ENCODE results near the gene MUC5AC. TPM values are rescaled to one million over a fixed set of nuclear protein-coding genes. Genes with fewer than 3 reads are reported as not detected.
"Not testable (repeated sequence)": the region's sequence is repeated elsewhere in the genome, so short reads cannot be mapped to it uniquely, and the experiment has no call there.

MUC5AC gene
- total RNA-seq, 2 experiments from 2014 or later = not detected

- ATAC-seq = no peak
- Mint-ChIP-seq H3K36me3 (ENCODE audit: low read depth) (no peaks in the 10 kb centered on the region), H3K9me3 (peaks cover 25% of the 10 kb centered on the region), H3K4me3 (no peak overlapping the region), H3K27ac (no peak overlapping the region), H3K4me1 (ENCODE audit: low read depth) (no peaks in the 10 kb centered on the region), H3K27me3 (peaks cover 7% of the 10 kb centered on the region)
- no peak for TF ChIP-seq CTCF (IDR thresholded peaks at IDR 0.05)
- POLR2A ChIA-PET = no interaction called here
- CTCF ChIA-PET = interaction anchor here (2.4 kb wide), 1 partner anchor 9 kb away, joined by 7 read pairs; no protein-coding TSS in a partner anchor
- intact Hi-C loops (cut with micrococcal nuclease) = no loop called here
- DNase-seq = no peak
These were observed 54.1 kb downstream of the MUC5AC start for GRCh38 chr11:1211838-1212237.

- POLR2A ChIA-PET; H3K36me3 Mint-ChIP-seq (ENCODE audit: low read depth); H3K4me1 Mint-ChIP-seq (ENCODE audit: low read depth); intact Hi-C loops (cut with micrococcal nuclease); CTCF ChIA-PET; ATAC-seq; H3K27ac Mint-ChIP-seq; H3K27me3 Mint-ChIP-seq; H3K4me3 Mint-ChIP-seq; DNase-seq: not testable (repeated sequence)
- peaks cover 20% of the 10 kb centered on the region for H3K9me3 Mint-ChIP-seq
These were observed 58.1 kb downstream of the MUC5AC start for GRCh38 chr11:1215826-1216225.

DNA sequence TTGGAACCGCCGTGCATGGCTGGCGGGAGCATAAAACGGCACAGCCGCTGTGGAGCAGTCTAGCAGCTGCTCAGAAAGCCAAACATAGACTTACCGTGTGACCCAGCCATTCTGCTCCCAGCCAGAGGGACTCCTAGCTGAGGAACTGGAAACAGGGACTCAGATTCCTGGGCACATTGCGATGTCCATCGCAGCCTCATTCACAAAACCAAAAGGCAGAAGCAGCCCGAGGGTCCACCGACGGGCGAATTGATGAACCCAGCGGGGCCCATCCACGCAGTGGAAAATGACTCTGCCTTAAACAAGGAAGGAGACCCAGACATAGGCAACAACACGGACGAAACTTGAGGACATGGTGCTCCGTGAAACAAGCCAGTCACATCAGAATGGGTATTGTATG lies 59.4 kb downstream of the MUC5AC start:
- ChIA-PET POLR2A (no interaction called here), CTCF (no interaction called here)
- Mint-ChIP-seq H3K36me3 (ENCODE audit: low read depth) (no peaks in the 10 kb centered on the region), H3K27me3 (peaks cover 5% of the 10 kb centered on the region), H3K4me1 (ENCODE audit: low read depth) (no peaks in the 10 kb centered on the region), H3K9me3 (peaks cover 9% of the 10 kb centered on the region), H3K27ac (no peak overlapping the region), H3K4me3 (no peak overlapping the region)
- DNase-seq (no peak), ATAC-seq (no peak)
- intact Hi-C loops (cut with micrococcal nuclease) = no loop called here
- TF ChIP-seq CTCF (IDR thresholded peaks at IDR 0.05) = no peak

GRCh38 chr11:1218256-1218787 lies 60.6 kb downstream of the MUC5AC start:
- POLR2A ChIA-PET = no interaction called here
- no peak overlapping the region for H3K4me3 Mint-ChIP-seq
- no peaks in the 10 kb centered on the region for H3K4me1 Mint-ChIP-seq (ENCODE audit: low read depth)
- no peak overlapping the region for H3K27ac Mint-ChIP-seq
- no peak for ATAC-seq
- H3K36me3 Mint-ChIP-seq (ENCODE audit: low read depth) = no peaks in the 10 kb centered on the region
- TF ChIP-seq CTCF (IDR thresholded peaks at IDR 0.05) = no peak
- intact Hi-C loops (cut with micrococcal nuclease) = no loop called here
- CTCF ChIA-PET = no interaction called here
- no peak for DNase-seq
- H3K27me3 Mint-ChIP-seq = peaks cover 5% of the 10 kb centered on the region
- peaks cover 3% of the 10 kb centered on the region for H3K9me3 Mint-ChIP-seq

DNA sequence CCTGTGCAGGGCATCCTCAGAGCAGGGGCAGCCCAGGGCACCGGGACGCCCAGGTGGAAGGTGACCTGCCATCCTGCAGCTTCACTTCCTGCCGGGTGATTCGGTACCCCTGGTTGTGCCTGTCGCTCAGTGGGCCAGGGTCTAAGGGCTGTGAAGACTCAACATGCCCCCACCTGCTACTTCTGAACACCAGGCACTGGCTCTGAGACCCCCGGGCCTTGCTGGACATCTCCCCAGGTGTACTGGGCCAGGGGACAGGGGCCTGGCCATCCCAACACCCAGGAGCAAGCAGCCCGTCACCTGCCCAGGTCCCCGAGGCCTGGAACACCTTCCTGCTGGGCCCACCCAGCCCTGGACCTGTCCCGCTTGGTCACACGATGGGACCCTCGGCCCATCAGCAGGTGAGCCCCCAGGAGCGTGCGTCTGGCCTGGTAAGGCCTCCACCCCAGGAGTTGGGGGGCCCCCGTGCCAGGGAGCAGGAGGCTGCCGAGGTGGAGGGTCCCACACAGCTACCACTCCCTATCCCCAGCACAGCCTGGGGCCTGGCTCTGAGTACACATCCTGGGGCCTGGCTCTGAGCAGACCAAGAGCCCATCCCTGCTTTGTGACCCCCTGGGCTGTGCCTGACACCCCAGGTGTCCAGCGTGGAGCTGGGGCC lies 61.2 kb downstream of the MUC5AC start:
- no peak for ATAC-seq
- DNase-seq = no peak
- peaks cover 3% of the 10 kb centered on the region for H3K9me3 Mint-ChIP-seq
- peaks cover 5% of the 10 kb centered on the region for H3K27me3 Mint-ChIP-seq
- H3K27ac Mint-ChIP-seq = no peak overlapping the region
- H3K4me1 Mint-ChIP-seq (ENCODE audit: low read depth) = no peaks in the 10 kb centered on the region
- no peak overlapping the region for H3K4me3 Mint-ChIP-seq
- intact Hi-C loops (cut with micrococcal nuclease) = no loop called here
- ChIA-PET POLR2A (no interaction called here), CTCF (no interaction called here)
- no peak for TF ChIP-seq CTCF (IDR thresholded peaks at IDR 0.05)
- H3K36me3 Mint-ChIP-seq (ENCODE audit: low read depth) = no peaks in the 10 kb centered on the region

Data from activated CD8-positive, alpha-beta T cell treated with anti-CD3 and anti-CD28 coated beads for 36 hours (primary cell).